ENCODE results near the gene ATG4B.

Gene ATG4B

DNA sequence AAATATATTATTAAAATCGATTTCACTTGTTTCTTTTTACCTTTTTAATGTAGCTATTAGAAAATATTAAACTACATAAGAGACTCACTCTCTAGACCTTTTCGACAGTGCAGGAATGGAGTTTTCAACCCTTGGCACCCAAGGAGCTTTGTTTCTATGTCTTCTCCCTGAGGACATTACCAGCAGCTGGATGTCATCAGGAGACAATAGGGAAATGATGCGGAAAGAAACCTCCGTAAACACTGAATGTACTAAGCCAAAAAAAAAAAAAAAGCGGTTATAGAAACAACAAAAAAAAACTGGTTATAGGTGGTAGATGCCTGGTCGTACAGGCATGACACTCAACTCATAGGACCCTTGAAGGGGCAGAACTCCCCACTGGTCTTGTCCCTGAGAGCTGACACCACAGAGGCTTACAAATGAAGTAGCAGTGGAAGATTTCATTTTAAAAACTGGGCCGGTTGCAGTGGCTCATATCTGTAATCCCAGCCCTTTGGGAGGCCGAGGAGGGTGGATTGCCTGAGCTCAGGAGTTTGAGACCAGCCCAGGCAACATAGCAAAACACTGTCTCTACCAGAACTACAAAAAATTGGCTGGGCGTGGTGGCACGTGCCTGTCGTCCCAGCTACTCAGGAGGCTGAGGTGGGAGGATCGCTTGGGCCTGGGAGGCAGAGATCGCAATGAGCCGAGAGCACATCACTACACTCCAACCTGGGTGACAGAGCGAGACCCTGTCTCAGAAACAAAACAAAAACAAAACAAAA, 24.3 kb upstream of the ATG4B start:
- DNase-seq, result no peak

DNA sequence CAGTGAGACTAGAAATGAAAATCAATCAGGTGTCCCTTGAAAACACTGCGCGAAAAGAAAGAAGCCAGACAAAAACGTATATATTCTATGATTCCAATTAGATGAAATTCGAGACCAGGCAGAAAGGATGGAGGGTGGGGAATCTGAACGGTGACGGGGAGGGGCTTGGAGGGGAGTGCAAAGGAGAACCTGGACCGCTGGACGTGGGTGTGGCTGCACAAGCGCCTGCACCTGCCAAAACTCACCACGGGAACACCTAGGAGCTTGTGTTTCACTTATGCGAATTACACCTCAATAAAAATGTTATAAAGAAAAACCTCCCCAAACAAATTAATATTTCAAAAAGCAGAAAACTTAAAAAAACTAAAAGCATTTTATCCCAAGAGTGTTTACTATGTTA, 22.5 kb upstream of the ATG4B start:
- DNase-seq, result no peak

- DNase-seq, result no peak
Measured at GRCh38 chr2:241615522-241616052, 21.9 kb upstream of the ATG4B start.

DNA sequence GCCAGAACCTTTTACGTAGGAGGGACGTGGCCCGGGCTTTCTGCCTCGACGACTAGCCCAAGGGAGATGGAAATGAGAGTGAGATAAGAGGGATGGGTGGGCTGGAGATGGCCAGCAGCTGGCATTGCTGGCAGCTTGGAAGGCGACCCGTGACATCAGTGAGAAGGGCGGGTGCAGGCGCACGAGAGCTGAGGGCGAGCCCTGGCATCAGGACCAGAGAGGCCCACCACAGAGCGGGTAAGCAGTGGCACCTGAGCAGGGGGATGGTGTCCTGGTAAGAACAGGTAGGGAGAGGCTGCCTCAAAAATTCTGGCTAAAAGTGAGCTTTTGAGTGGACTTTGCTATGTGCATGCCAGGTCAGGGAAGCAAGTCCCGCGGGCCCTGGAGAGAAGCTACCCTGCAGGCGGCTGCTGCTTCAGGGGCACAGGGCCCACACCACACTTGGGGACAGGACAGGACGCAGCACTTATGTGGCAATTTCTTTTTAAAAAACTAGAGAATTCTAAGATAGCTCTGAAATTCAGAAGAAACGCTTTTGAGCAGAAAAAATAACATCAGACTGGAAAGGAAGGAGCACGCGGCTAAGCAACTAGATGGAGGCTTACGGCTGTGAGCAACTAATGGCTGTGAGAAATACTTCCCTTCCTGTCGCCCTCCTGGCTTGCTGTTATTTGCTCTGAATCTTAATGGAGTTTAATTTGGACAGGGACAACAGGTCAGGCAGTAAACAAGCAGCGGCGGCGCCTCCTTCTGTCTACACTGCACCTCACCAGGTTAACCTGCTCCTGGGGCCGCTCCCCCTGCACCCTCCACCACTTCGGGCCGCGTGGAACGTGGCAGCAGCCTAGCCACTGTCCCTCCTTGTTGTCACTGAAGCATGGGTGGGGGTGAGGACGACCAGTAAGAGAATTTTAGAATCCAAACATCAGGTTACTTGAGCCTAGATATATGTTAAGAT, 21.0 kb upstream of the ATG4B start:
- DNase-seq, result no peak

DNA sequence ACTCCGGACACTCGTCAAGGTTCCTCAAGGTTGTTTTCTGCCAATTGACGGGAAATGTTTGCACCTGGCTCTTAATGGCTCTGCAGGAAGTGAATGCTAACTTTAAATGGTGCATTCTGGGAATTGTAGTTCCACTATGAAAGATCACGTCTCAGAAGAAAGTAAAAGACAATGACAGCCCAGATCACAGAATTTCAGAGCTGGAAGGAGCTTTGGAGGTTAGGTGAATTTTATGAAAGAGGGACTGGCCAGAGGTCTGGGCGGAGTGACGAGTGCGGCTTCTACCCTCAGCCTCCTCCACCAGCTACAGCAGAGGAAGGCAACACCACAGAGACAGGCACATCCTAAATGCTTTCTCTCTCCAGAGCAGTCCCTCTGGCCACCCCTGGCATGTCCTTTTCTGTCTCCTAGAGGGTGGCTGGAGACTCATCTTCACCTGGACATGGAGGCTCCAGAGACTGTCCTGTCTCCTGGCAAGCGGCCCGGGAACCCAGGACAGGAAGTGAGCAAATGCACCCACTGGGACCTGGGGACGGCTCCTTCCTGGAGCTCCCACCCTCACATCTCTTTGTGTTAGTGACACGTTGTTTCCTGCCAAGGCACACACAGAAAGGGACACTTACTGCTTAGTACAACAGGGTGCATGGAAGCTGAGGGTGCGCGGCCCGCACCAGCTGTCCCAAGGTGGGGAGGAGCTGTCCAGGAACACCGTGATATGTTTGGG, 19.9 kb upstream of the ATG4B start:
- no peak for DNase-seq

DNA sequence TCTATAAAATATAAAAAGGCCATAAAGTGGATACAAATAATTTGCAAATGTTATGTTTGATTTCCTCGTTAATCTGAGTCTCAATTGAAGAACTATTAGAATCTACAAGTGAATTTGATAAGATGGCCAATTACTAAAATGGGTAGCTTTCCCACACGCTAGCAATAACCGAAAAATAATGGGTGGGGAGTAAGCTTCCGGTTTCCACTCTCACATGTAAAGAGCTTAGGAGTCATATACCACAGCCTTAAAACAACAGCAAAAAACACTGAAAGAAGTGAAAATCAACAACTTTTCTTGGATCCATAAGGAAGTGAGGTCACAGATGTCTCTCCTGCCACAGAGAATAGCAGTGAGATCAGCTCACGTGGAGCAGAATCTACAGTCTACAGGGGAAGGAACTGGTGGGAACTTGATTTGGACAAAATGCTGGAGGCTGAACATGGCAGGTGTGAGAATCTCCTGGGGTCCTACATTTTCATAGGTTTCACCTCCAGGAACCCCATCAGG, 19.1 kb upstream of the ATG4B start:
- no peak for DNase-seq

DNA sequence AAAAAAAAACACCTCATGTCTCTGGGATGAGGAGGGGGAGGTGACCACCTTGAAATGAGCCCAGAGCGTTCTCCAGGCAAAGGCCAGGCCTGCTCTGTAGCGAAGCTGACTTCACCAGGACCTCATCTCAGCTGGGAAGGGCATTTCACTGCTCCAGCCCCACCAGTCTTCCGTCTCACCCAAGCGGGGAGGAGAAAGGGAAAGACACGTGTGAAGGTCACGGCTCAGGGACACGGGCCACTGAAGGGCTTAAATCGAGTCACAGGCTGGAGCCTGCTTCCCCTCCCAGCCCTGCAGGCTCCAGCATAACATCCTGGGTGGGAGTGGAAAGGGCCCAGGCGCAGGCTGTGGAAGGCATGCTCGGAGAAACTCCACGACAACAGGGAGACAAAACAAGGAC, 18.7 kb upstream of the ATG4B start:
- DNase-seq, result no peak

GRCh38 chr2:241619597-241620418, 17.7 kb upstream of the ATG4B start:
- DNase-seq, result no peak

DNA sequence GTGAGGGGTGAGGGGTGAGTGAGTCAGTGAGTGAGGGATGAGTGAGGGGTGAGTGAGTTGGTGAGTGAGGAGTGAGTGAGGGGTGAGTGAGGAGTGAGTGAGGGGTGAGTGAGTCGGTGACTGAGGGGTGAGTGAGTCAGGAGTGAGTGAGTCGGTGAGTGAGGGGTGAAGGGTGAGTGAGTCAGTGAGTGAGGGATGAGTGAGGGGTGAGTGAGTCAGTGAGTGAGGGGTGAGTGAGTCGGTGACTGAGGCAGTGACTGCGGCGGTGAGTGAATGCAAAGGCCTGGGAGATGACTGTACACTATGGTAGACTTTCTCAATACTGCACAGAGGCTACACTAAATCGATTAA, 17.1 kb upstream of the ATG4B start:
- no peak for DNase-seq

DNA sequence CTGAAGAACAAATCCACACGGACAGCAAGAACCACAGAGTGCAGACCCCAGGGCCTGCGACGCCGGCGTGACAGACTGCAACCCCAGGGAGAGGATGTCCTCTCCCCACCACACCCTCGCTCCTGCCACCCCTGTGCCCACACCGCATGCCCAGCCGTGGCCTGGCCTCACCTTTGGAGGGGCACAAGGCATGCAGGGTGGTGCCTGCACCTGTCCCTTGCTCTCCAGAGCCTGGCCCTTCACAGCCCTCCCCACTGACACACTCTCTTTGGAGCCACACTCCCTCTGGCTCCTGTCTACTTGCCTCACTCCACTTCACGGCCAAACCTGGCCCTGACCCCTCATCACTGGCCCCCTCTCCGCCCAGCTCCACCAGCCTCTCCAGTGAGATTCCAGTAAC, 9.8 kb upstream of the ATG4B start:
- DNase-seq, result no peak

GRCh38 chr2:241629762-241630435, 7.6 kb upstream of the ATG4B start:
- DNase-seq, result peak; percentile 15

- DNase-seq, result no peak
Measured at GRCh38 chr2:241632478-241633325, 4.8 kb upstream of the ATG4B start.

DNA sequence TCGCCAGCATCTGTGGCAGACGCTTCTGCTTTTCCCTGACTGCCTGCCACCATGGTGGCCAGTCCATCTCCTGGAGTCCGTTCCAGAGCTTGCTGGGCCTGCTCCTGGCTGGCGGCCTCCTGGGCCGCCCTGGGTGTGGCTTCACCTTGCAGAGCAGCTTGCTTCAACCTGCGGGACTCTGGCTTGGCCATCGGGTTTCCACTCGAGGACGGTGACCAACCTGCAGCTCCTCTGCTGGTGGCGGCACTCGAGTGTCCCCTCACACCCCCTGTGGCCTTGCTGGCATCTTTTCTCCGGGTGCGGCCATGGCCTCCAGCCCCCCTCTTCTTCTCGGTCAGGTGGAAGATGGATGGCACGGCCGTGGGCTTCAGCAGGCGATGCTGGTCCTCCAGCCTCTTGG, 3.9 kb upstream of the ATG4B start:
- DNase-seq, result no peak

- DNase-seq, result no peak
Measured at GRCh38 chr2:241635756-241636155, 1.7 kb upstream of the ATG4B start.

DNA sequence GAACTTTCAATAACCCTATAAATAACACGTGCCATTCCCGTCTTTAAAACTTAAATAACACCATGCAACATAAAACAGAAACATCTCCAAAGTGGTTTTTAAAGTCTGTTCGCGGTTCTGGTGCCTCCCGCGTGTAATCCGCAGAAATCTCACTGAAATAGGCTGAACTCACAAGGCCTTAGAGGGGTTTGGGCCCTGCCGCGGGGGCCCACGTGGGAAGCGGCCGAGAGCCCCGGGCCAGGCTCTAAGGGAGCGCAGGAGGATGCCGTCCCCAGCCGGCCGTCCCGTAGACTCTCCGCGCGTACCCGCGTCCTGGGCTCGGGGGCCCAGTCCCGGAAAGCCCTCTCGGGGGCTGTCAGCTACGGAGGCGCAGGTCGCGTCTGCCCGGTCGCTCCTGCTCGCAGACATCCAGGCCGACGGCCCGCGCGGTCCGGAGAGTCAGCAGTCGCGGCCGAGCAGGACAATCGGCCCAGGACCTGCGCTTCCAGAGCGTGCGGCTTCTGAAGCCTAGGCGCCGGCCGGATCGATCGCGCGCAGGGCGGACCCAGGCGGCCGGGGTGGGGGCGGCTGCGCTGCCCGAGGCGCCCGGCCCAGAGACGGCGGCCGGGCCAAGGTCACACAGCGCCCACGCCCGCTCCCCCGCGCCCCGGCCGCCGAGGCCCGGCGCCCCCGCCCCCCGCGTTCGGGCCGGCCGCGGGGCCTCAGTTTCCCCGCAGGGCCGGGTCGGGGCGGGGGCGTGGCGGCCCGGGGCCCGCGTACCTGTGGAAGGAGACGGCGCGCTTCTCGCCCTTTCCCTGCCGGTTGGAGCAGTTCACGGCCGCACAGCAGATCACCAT, 1.1 kb upstream of the ATG4B start:
- no peak for DNase-seq

- no peak for DNase-seq
Measured at GRCh38 chr2:241637795-241638660, 535 bp downstream of the ATG4B start.

DNA sequence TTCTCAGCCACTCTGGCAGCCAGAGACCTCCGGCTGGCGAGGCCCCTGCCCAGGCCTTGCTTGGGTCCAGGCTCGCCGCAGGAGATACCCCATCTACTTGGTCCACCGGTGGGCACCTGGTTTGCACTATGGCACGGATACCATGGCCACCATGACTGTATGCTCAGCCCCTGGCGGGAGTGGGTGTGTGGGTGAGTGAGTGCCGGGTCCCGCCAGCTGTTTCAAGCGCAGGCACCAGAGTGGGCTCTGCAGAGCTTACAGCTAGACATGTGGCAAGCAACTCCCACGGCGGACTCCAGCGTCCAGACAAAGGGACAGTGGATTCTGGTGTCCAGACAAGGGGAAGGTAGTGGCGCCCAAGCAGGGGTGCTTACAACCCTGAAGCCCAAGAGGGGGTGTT, 1.4 kb downstream of the ATG4B start:
- no peak for DNase-seq

DNA sequence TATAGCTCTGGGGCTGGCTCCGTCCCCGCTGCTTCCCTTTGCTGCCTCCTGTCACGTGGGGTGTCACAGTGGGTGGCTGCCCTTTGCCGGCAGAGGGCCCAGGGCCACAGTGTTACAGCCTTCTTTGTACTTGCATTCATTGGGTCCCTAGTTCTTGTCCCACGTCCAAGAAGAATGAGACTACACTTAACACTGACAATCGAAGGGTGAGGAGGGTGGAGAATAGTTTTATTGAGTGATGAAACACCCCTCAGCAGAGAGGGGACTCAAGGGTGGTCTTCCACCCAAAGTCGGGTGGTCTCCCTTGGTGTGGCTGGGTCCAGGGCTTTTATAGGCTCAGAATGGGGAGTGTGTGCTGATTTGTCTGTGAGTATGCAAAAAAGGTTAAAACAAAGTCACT, 1.9 kb downstream of the ATG4B start:
- DNase-seq, result no peak

Data from kidney glomerular epithelial cell (primary cell).